ENCODE data around the gene RNASEL. TPM values are rescaled to one million over a fixed set of nuclear protein-coding genes. Genes with fewer than 3 reads are reported as not detected.
A peak's percentile ranks its signal among the peaks of the same experiment; 100 is the strongest.

RNASEL gene
- total RNA-seq, 2 donors from 2014 or later: 2.7 to 8.4 TPM

GRCh38 chr1:182614796-182615454, 25.9 kb upstream of the RNASEL start:
- Mint-ChIP-seq H3K4me3 (peak overlapping the region; percentile 80), H3K27me3 (peaks cover 31% of the 10 kb centered on the region), H3K27ac (peak overlapping the region; percentile 90), H3K4me1 (peaks cover 40% of the 10 kb centered on the region), H3K9me3 (no peaks in the 10 kb centered on the region), H3K36me3 (ENCODE audit: low read depth) (peaks cover 11% of the 10 kb centered on the region)
- peak; percentile 41 for ATAC-seq (replicated peaks)

DNA sequence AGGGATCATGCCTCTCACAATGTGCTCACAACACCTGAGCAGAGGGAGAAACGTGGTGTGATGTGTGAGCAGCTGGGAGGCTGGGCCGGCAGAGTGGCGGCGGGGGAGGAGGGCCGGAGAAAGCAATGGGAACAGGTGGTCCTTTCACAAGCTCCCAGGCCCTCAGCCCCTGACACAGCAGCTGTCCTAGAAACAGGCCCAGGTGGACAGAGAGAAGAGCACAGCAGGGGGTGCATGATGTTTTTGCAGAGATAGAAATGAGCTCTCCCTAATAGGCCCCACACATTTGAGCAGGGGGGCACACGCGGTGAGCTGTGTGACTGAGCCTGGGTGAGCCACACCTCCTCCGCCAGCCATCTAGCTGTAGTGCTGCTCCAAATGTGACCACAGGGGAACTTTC, 22.7 kb upstream of the RNASEL start:
- Mint-ChIP-seq H3K27ac (no peak overlapping the region), H3K4me3 (no peak overlapping the region), H3K27me3 (peaks cover 26% of the 10 kb centered on the region), H3K4me1 (peaks cover 33% of the 10 kb centered on the region), H3K9me3 (no peaks in the 10 kb centered on the region), H3K36me3 (ENCODE audit: low read depth) (peaks cover 11% of the 10 kb centered on the region)
- no peak for ATAC-seq (replicated peaks)

- no peak for ATAC-seq (replicated peaks)
- H3K4me1 Mint-ChIP-seq: peaks cover 29% of the 10 kb centered on the region
- no peak overlapping the region for H3K4me3 Mint-ChIP-seq
- H3K27me3 Mint-ChIP-seq: peaks cover 26% of the 10 kb centered on the region
- no peaks in the 10 kb centered on the region for H3K9me3 Mint-ChIP-seq
- peaks cover 7% of the 10 kb centered on the region for H3K36me3 Mint-ChIP-seq (ENCODE audit: low read depth)
- H3K27ac Mint-ChIP-seq: no peak overlapping the region
Observed at GRCh38 chr1:182611326-182611725, 22.3 kb upstream of the RNASEL start.

DNA sequence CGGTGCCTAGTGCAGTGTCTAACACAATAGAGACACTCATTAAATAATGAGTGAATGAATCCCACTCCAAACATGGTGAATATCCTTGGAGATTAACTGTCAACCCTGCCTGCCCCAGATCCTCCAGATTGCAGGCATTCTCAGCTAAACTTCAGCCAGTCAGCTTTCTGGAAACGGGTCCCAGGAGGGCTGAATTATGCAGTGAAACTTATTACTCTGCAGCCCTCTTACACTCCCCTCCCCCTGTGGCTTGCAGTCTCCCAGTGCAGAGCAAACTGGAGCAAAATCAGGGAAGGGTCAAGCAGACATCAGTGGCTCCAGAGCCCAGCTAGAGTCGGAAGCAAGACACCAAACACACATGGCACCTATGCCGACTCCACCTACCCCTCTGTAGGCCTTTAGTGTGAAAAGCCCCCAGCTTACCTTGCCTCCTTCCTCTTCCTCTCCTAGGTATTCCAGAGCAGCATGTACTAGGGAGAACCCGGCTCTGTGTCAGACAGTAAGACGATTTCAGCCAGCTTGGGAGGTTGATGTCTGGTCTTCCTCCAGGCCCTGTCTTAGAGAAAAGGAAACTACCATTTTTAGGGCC, 21.6 kb upstream of the RNASEL start:
- no peak for ATAC-seq (replicated peaks)
- Mint-ChIP-seq H3K36me3 (ENCODE audit: low read depth) (peaks cover 1% of the 10 kb centered on the region), H3K9me3 (no peaks in the 10 kb centered on the region), H3K27me3 (peaks cover 26% of the 10 kb centered on the region), H3K4me3 (no peak overlapping the region), H3K4me1 (peaks cover 23% of the 10 kb centered on the region), H3K27ac (no peak overlapping the region)

DNA sequence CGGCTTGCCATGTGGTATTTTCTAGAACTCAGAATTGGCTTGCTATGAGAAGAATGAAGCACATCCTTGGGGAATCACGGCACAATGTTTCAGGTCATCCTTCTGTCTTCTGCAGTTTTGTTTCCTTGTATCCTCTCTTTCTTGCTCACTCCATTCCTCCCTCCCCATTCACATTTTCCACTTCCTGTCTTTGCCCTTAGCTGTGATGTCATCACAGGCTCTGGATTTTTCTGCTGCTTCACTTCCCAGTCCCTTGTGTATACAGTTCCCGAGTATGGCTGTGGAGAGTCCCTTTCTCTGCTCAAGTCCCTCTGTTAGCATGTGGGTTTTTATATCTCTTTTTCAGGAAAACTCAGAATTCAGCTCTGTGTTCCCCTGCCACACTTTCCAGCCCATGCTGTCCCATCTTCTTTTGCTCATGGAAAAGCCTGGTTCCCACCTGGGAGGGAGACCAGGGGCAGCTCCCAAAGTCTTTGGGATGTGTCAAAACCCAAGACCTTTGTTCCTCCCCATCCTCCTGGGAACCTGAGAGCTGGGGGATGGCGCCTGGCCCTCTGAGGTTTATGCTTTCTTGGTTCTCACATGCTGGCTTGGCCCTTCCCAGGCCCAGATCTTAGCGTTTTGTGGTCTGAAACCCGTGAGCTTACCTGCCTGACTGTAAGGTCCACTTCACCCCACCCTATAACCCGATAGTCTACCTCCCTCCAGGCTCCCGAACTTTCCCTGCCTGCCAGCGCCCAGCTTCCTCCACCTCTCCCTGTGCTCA, 20.0 kb upstream of the RNASEL start:
- H3K4me3 Mint-ChIP-seq: no peak overlapping the region
- ATAC-seq (replicated peaks): no peak
- H3K4me1 Mint-ChIP-seq: peaks cover 19% of the 10 kb centered on the region
- H3K27ac Mint-ChIP-seq: no peak overlapping the region
- no peaks in the 10 kb centered on the region for H3K9me3 Mint-ChIP-seq
- peaks cover 25% of the 10 kb centered on the region for H3K27me3 Mint-ChIP-seq
- H3K36me3 Mint-ChIP-seq (ENCODE audit: low read depth): no peaks in the 10 kb centered on the region

- no peak for ATAC-seq (replicated peaks)
- H3K4me1 Mint-ChIP-seq: peaks cover 15% of the 10 kb centered on the region
- H3K9me3 Mint-ChIP-seq: no peaks in the 10 kb centered on the region
- no peak overlapping the region for H3K27ac Mint-ChIP-seq
- peaks cover 18% of the 10 kb centered on the region for H3K27me3 Mint-ChIP-seq
- no peaks in the 10 kb centered on the region for H3K36me3 Mint-ChIP-seq (ENCODE audit: low read depth)
- no peak overlapping the region for H3K4me3 Mint-ChIP-seq
Observed at GRCh38 chr1:182608236-182608635, 19.2 kb upstream of the RNASEL start.

DNA sequence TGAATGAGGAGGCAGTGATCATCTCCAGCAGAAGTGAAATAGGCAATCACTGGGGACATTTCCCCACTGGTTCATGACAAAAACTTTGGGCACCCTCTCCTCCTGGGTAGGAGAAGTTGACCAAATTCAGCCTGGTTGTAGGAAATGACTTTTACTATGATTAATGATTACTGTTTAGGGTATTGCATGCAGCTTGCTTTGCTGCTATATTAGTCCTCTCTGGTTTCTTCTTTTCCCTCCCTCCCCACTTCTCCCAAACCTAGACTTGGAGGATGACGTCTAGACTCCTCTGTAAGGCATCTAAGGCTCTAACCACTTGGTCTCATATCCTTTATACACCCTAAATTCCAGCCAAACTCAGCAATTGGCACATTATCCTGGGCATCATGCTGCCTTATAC, 18.5 kb upstream of the RNASEL start:
- H3K27me3 Mint-ChIP-seq: peaks cover 18% of the 10 kb centered on the region
- no peak overlapping the region for H3K4me3 Mint-ChIP-seq
- peaks cover 15% of the 10 kb centered on the region for H3K4me1 Mint-ChIP-seq
- ATAC-seq (replicated peaks): no peak
- H3K27ac Mint-ChIP-seq: no peak overlapping the region
- H3K36me3 Mint-ChIP-seq (ENCODE audit: low read depth): no peaks in the 10 kb centered on the region
- H3K9me3 Mint-ChIP-seq: no peaks in the 10 kb centered on the region

DNA sequence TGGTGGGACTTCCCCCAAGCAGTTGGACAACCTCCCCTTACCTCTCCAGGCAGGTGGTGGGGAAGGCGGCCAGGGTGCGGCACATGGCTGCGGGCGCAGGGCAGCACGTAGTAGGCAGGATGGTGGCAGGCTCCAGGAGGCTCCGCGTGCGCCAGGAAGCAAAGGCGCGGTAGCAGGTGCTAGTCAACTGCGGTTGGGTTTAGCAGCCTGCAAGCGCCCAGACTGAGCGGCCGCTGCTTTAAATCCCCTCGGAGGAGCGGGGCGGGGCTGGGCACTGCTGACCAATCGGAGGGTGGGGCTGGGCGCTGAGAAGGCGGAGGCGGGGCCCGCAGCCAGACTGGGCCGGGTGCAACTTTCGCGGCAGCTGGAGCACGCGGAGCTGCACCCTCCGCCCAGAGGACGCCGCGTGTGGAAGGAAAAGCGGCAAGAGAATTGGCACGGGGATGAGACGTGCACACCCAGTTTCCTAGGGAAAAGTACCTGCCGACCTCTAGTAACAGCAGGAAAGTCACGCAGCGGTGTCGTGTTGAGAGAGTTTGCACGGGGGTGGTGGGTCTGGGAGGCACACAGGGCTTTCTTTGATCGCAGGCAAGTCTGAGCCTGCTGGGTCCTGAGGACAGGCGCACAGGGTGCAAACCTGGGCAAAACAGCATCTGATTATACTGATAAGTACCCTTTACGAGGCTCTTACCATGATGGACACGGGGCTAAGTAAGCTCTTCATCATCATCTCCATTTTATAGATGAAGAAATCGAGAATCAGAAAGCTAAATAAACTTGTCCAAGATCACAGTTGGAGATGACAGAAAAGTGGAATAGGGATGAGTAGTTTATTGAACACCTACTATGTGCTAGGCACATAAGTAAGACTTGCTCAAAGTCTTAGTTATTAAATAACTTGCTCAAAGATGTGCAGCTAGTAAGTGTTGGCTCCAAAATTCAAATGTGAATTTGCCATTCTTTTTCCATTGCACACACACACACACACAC, 15.4 kb upstream of the RNASEL start, which contains the start of gene RGS16:
TSS of gene RGS16 (minus strand) at position 215 of the 990 bp plus-strand sequence. CDS start at position 85, 130 bp downstream.
- Mint-ChIP-seq H3K27ac (no peak within 1 kb of the TSS), H3K9me3 (no peaks in the 10 kb centered on the region), H3K4me1 (peaks cover 11% of the 10 kb centered on the region), H3K4me3 (no peak within 1 kb of the TSS), H3K27me3 (peaks cover 10% of the 10 kb centered on the region), H3K36me3 (ENCODE audit: low read depth) (no peaks in the 10 kb centered on the region)
- peak; percentile 88 for ATAC-seq (replicated peaks)

DNA sequence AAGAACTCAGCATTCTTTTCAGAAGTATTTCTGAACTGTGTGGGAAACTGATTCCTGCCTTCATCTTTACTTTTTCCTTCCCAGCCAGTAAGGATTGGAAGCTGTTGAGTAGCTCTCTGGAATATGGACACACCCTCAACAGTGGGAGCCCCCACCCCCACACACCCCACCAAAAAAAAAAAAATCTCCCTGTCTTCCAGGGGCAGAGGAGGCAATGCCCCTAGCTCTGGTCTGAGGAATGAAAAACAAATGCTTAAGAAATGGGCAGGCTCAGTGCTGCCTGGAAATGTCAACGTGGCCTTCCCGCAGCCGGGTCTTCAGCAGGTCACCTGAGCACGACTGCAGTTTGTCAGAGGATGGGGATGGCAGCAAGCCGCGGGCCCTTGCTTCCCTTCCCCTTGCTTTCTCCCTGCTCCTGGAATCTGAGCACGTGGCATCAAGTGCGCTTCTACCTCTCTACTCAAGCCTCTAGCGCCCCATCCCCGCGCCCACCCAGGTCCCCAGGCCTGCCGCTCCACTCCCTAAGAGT, 14.7 kb upstream of the RNASEL start:
- peaks cover 9% of the 10 kb centered on the region for H3K27me3 Mint-ChIP-seq
- peak; percentile 23 for ATAC-seq (replicated peaks)
- H3K36me3 Mint-ChIP-seq (ENCODE audit: low read depth): no peaks in the 10 kb centered on the region
- peaks cover 7% of the 10 kb centered on the region for H3K4me1 Mint-ChIP-seq
- no peak overlapping the region for H3K27ac Mint-ChIP-seq
- no peaks in the 10 kb centered on the region for H3K9me3 Mint-ChIP-seq
- no peak overlapping the region for H3K4me3 Mint-ChIP-seq

- no peaks in the 10 kb centered on the region for H3K9me3 Mint-ChIP-seq
- H3K36me3 Mint-ChIP-seq (ENCODE audit: low read depth): no peaks in the 10 kb centered on the region
- H3K4me3 Mint-ChIP-seq: no peak overlapping the region
- H3K4me1 Mint-ChIP-seq: peaks cover 6% of the 10 kb centered on the region
- ATAC-seq (replicated peaks): peak; percentile 70
- no peak overlapping the region for H3K27ac Mint-ChIP-seq
- H3K27me3 Mint-ChIP-seq: peaks cover 5% of the 10 kb centered on the region
Observed at GRCh38 chr1:182602935-182603645, 14.0 kb upstream of the RNASEL start.

GRCh38 chr1:182601913-182602312, 12.9 kb upstream of the RNASEL start:
- no peaks in the 10 kb centered on the region for H3K36me3 Mint-ChIP-seq (ENCODE audit: low read depth)
- H3K9me3 Mint-ChIP-seq: no peaks in the 10 kb centered on the region
- peaks cover under 1% of the 10 kb centered on the region for H3K4me1 Mint-ChIP-seq
- H3K27ac Mint-ChIP-seq: no peak overlapping the region
- no peak for ATAC-seq (replicated peaks)
- no peak overlapping the region for H3K4me3 Mint-ChIP-seq
- H3K27me3 Mint-ChIP-seq: peaks cover under 1% of the 10 kb centered on the region

DNA sequence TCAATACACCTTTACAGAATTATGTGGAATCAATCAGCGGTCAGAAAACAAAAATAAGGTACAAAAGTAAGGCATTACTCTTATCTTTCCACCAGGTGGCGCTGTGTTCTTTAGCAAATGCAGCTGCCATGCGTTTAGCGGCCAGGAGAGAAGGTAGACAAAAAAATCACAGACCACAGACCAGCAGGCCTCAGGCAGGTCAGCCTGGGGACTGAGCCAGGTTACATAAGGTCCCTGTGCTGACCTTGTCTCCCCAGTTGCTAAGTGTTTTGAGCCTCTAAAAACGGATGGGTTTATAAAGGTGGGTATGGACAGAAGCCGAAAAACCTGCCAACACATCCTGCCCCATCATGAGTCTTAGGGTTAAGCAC, 12.3 kb upstream of the RNASEL start:
- Mint-ChIP-seq H3K4me3 (no peak overlapping the region), H3K4me1 (no peaks in the 10 kb centered on the region), H3K27ac (no peak overlapping the region), H3K27me3 (no peaks in the 10 kb centered on the region), H3K9me3 (no peaks in the 10 kb centered on the region), H3K36me3 (ENCODE audit: low read depth) (no peaks in the 10 kb centered on the region)
- ATAC-seq (replicated peaks): peak; percentile 11

GRCh38 chr1:182600745-182601415, 11.8 kb upstream of the RNASEL start:
- no peaks in the 10 kb centered on the region for H3K4me1 Mint-ChIP-seq
- H3K36me3 Mint-ChIP-seq (ENCODE audit: low read depth): no peaks in the 10 kb centered on the region
- H3K4me3 Mint-ChIP-seq: no peak overlapping the region
- ATAC-seq (replicated peaks): no peak
- H3K27ac Mint-ChIP-seq: no peak overlapping the region
- no peaks in the 10 kb centered on the region for H3K27me3 Mint-ChIP-seq
- H3K9me3 Mint-ChIP-seq: no peaks in the 10 kb centered on the region
